ENCODE measurements around the gene TPST2.

- no peak for TF ChIP-seq CTCF (conservative IDR thresholded peaks at IDR 0.05)
- TF ChIP-seq ZFX (IDR thresholded peaks at IDR 0.05), result no peak
Observed at GRCh38 chr22:26508148-26508547, 81.8 kb downstream of the TPST2 start.

All from C4-2B (cell line).